ENCODE results near the gene EPAS1. TPM values are rescaled to one million over a fixed set of nuclear protein-coding genes. Genes with fewer than 3 reads are reported as not detected.

EPAS1 gene
- total and polyA plus RNA-seq, 2 of the 8 experiments (the other 6 are each of a cell fraction or from before 2014, with no cell fraction given): 2.0 to 4.9 TPM

DNA sequence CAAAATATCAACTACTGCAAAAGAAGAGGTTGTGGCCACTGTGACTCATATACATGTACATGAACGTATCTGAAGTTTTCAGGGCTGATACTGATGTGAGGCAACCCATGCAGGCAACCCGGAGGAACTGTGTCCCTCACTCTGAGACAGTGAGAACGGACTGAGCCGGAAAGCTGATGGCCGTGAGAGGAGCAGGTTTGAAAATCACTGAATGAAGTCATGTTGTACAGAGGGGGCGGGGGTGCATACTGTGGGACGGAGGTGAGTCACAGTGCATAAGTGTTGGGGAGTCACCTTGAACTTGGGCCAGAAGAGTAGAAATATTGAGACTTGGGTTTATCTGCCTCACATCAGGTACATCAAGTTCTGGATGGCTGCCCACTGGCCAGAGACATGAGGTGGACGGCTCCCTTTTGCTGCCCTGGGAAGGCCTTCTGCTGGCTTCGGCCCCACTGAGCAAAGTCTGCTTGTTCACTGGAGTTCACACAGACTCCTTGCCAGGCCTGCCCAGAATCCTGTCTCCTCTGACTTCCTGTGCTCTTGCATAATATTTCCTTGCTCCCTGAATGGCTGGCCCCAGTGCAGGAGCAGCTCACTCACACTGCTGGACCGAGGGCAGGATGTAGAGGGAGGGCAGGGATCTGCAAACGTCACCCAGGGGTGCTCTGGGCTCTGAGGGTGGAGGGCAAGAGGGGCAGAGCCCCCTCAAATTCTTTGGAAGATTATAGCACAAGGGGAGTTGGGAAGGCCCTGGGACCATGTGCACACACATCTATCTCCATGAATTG, 18.1 kb downstream of the EPAS1 start (continued):
- TF ChIP-seq CHD1 (IDR thresholded peaks at IDR 0.05; ENCODE audit: low read depth, low read length): no peak
- TF ChIP-seq, protein P1, sequence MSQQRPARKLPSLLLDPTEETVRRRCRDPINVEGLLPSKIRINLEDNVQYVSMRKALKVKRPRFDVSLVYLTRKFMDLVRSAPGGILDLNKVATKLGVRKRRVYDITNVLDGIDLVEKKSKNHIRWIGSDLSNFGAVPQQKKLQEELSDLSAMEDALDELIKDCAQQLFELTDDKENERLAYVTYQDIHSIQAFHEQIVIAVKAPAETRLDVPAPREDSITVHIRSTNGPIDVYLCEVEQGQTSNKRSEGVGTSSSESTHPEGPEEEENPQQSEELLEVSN (IDR thresholded peaks at IDR 0.05): no peak
- TF ChIP-seq TBP (IDR thresholded peaks at IDR 0.05; ENCODE audit: low read depth, low read length): no peak
- TF ChIP-seq CTCF (IDR thresholded peaks at IDR 0.05; ENCODE audit: control extremely low read depth in 1 of 3, insufficient read depth in 1 of 3, low read depth in 1 of 3, low read length in 3 of 3): no peak
- no peak for TF ChIP-seq BACH1 (IDR thresholded peaks at IDR 0.05; ENCODE audit: low read length)
- no peak for TF ChIP-seq NANOG (IDR thresholded peaks at IDR 0.05; ENCODE audit: insufficient read depth, low read depth, low read length, poor library complexity, severe bottlenecking)
- no peak for TF ChIP-seq CREB1 (IDR thresholded peaks at IDR 0.05)
- no peak for TF ChIP-seq POLR2A (IDR thresholded peaks at IDR 0.05; ENCODE audit: control extremely low read depth in 1 of 2, low read depth in 2 of 2, low read length in 2 of 2)
